A549 (cell line): Measurements from ENCODE around the gene ACVR1C. TPM values are rescaled to one million over a fixed set of nuclear protein-coding genes. Genes with fewer than 3 reads are reported as not detected.

Experiments used
- ATAC-seq, 2 experiments: fragments of 200-7000 bp in 1 of 2; fragments of >200 bp in 1 of 2; cut with Nextera tagmentation in 1 of 2; cut with Tn5 transposase in 1 of 2; 3 replicates each; pipeline versions ENCODE4 v1.8.0 to v1.9.1; 2018 to 2020; ENCODE audit warnings: mild to moderate bottlenecking in 1 of 2, moderate library complexity in 1 of 2
- CTCF ChIA-PET: fragments of 300-600 bp; sonication (Branson Sonifier 250); formaldehyde crosslinking; extraction: SDS; loops from one replicate; lab custom pipeline; 2021; ENCODE audit warnings: antibody characterized with exemption, inconsistent platforms; lab: Yijun Ruan, JAX
- POLR2A ChIA-PET: fragments of 350-600 bp; formaldehyde crosslinking; extraction: SDS; loops from one replicate; lab custom pipeline; 2021; ENCODE audit warnings: antibody characterized with exemption, inconsistent platforms; lab: Yijun Ruan, JAX
- DNase-seq, 2 experiments: peaks; one replicate each; pipeline versions ENCODE4 v3.0.0 to v3.0.0-alpha.2; 2011 to 2016; ENCODE audit warnings: low read depth in 1 of 2, low spot score in 1 of 2
- FAIRE-seq: peaks from 2 replicates; lab custom pipeline; 2011; peaks lifted over from hg19 to GRCh38; lab: Jason Lieb, UNC
- H3K27ac ChIP-seq, 2 experiments: fragments of >200 bp; sonication (Bioruptor Twin); formaldehyde crosslinking; 3 replicates each; pipeline ENCODE4 v1.5.1; 2016 to 2017
- H3K4me1 ChIP-seq: fragments of >200 bp; sonication (Bioruptor Twin); formaldehyde crosslinking; 3 replicates; pipeline ENCODE4 v1.6.1; 2016
- H3K4me2 ChIP-seq: fragments of >200 bp; sonication (Bioruptor Twin); formaldehyde crosslinking; 3 replicates; pipeline ENCODE4 v1.6.1; 2016
- H3K4me3 ChIP-seq: fragments of >200 bp; sonication (Bioruptor Twin); formaldehyde crosslinking; 3 replicates; pipeline ENCODE4 v1.5.1; 2016
- H3K9me3 ChIP-seq: fragments of >200 bp; sonication (Bioruptor Twin); formaldehyde crosslinking; 3 replicates; pipeline ENCODE4 v1.6.1; 2016
- BHLHE40 ChIP-seq: IDR thresholded peaks from 2 replicates; pipeline ENCODE4 v1.6.1; 2012; ENCODE audit warnings: low read depth, low read length, inconsistent platforms
- CBX8 ChIP-seq: fragments of 200-600 bp; sonication (generic); IDR thresholded peaks from 2 replicates; pipeline ENCODE4 v1.6.1; 2016
- CEBPB ChIP-seq, 2 experiments: fragments of >200 bp in 1 of 2; sonication (Bioruptor Twin) in 1 of 2; formaldehyde crosslinking in 1 of 2; IDR thresholded peaks; 2 replicates each; pipeline ENCODE4 v1.6.1; 2012 to 2016
- CHD2 ChIP-seq: fragments of 150-350 bp; IDR thresholded peaks from 2 replicates; pipeline ENCODE4 v1.6.1; 2014; ENCODE audit warnings: low read length; ENCODE audit not compliant: partially characterized antibody
- CHD4 ChIP-seq: fragments of 200-600 bp; sonication (generic); IDR thresholded peaks from 2 replicates; pipeline ENCODE4 v1.6.1; 2016; ENCODE audit warnings: antibody characterized with exemption, mild to moderate bottlenecking, borderline replicate concordance
- EHMT2 ChIP-seq: fragments of 200-600 bp; sonication (generic); IDR thresholded peaks from 2 replicates; pipeline ENCODE4 v1.6.1; 2016; ENCODE audit warnings: antibody characterized with exemption, low read depth, mild to moderate bottlenecking, moderate library complexity
- HDAC2 ChIP-seq: fragments of 200-600 bp; sonication (generic); IDR thresholded peaks from 2 replicates; pipeline ENCODE4 v1.6.1; 2016
- HEYL ChIP-seq: fragments of 250-450 bp; sonication (Bioruptor Pico); IDR thresholded peaks from 2 replicates; pipeline ENCODE4 v1.8.0; 2021; ENCODE audit warnings: mild to moderate bottlenecking, moderate library complexity
- JUN ChIP-seq, 2 experiments: fragments of >200 bp; sonication (Bioruptor Twin); formaldehyde crosslinking; IDR thresholded peaks; 2 replicates in 1 of 2; 3 replicates in 1 of 2; pipeline ENCODE4 v1.6.1; 2016 to 2017
- JUNB ChIP-seq: fragments of >200 bp; sonication (Bioruptor Twin); formaldehyde crosslinking; IDR thresholded peaks from 2 replicates; pipeline ENCODE4 v1.6.1; 2016
- KDM1A ChIP-seq: fragments of 200-600 bp; sonication (generic); IDR thresholded peaks from 2 replicates; pipeline ENCODE4 v1.6.1; 2016; ENCODE audit warnings: low read depth, mild to moderate bottlenecking
- KDM5A ChIP-seq: fragments of 200-600 bp; sonication (generic); IDR thresholded peaks from 2 replicates; pipeline ENCODE4 v1.6.1; 2016; ENCODE audit warnings: antibody characterized with exemption, mild to moderate bottlenecking
- RAD21 ChIP-seq, 2 experiments: fragments of >200 bp in 1 of 2; sonication (Bioruptor Twin) in 1 of 2; formaldehyde crosslinking in 1 of 2; IDR thresholded peaks in 1 of 2; conservative IDR thresholded peaks in 1 of 2; 2 replicates in 1 of 2; 3 replicates in 1 of 2; pipeline ENCODE4 v1.6.1; 2012 to 2018; ENCODE audit warnings: inconsistent platforms in 1 of 2
- RCOR1 ChIP-seq: fragments of 150-350 bp; IDR thresholded peaks from 2 replicates; pipeline ENCODE4 v1.6.1; 2014; ENCODE audit warnings: antibody characterized with exemption, low read length, low read depth
- SREBF2 ChIP-seq: fragments of 450-650 bp; IDR thresholded peaks from 2 replicates; pipeline ENCODE4 v1.6.1; 2014; ENCODE audit warnings: mild to moderate bottlenecking, moderate library complexity
- TFCP2L1 ChIP-seq: fragments of 250-450 bp; sonication (Bioruptor Pico); IDR thresholded peaks from 2 replicates; pipeline ENCODE4 v1.5.0; 2021; ENCODE audit warnings: mild to moderate bottlenecking
- ZC3H11A ChIP-seq: fragments of 450-650 bp; IDR thresholded peaks from 2 replicates; pipeline ENCODE4 v1.6.1; 2014; ENCODE audit warnings: antibody characterized with exemption, mild to moderate bottlenecking
- ZNF302 ChIP-seq: fragments of 250-450 bp; sonication (Bioruptor Pico); IDR thresholded peaks from 2 replicates; pipeline ENCODE4 v1.9.0; 2021; ENCODE audit warnings: inconsistent platforms, mild to moderate bottlenecking, moderate library complexity
- ZSCAN20 ChIP-seq: fragments of 250-450 bp; sonication (Bioruptor Pico); IDR thresholded peaks from 2 replicates; pipeline ENCODE4 v1.8.0; 2022; ENCODE audit warnings: mild to moderate bottlenecking, moderate library complexity
- WGBS: methylation state at CpG from one replicate; pipeline ENCODE4 v1.1.6; 2017; ENCODE audit errors: missing lambda C conversion rate; 5-methylcytosine and 5-hydroxymethylcytosine counted together
- polyA plus RNA-seq, 4 experiments: library from polyadenylated mRNA; depleted of rRNA in 3 of 4; stranded (reverse); fragments of >200 nt; fragmentation: RNase III in 1 of 4; extraction: RNeasy Plus Mini Kit Qiagen cat#74134 plus additional on column Dnase treatment in 1 of 4; gene quantifications; 2 replicates in 3 of 4; 3 replicates in 1 of 4; pipeline ENCODE4 v1.2.3, GENCODE V29; 2011 to 2017
- TF ChIP-seq, protein P1 (sequence below): fragments of 150-350 bp; IDR thresholded peaks from 2 replicates; pipeline ENCODE4 v1.6.1; 2014; ENCODE audit warnings: low read depth, mild to moderate bottlenecking, low read length
- TF ChIP-seq, protein P2 (sequence below): fragments of >200 bp; sonication (Bioruptor Twin); formaldehyde crosslinking; IDR thresholded peaks from 2 replicates; pipeline ENCODE4 v1.6.1; 2016
- TF ChIP-seq, protein P3 (sequence below): fragments of 450-650 bp; IDR thresholded peaks from 2 replicates; pipeline ENCODE4 v1.6.1; 2014; ENCODE audit warnings: antibody characterized with exemption
- TF ChIP-seq, protein P4 (sequence below): IDR thresholded peaks from 2 replicates; pipeline ENCODE4 v1.6.1; 2012; ENCODE audit warnings: low read depth, borderline replicate concordance
- TF ChIP-seq, protein P5 (sequence below): IDR thresholded peaks from 2 replicates; pipeline ENCODE4 v1.6.1; 2012
- TF ChIP-seq, protein P6 (sequence below): fragments of >200 bp; sonication (Bioruptor Twin); formaldehyde crosslinking; IDR thresholded peaks from 3 replicates; pipeline ENCODE4 v1.6.1; 2016
- TF ChIP-seq, protein P7 (sequence below): fragments of 200-600 bp; sonication (generic); IDR thresholded peaks from 2 replicates; pipeline ENCODE4 v1.6.1; 2016; ENCODE audit warnings: antibody characterized with exemption, mild to moderate bottlenecking, moderate library complexity

The ACVR1C gene
- polyA plus RNA-seq, 2 of the 4 experiments (the other 2 are of a cell fraction): 0.06 TPM; not detected in 1

DNA sequence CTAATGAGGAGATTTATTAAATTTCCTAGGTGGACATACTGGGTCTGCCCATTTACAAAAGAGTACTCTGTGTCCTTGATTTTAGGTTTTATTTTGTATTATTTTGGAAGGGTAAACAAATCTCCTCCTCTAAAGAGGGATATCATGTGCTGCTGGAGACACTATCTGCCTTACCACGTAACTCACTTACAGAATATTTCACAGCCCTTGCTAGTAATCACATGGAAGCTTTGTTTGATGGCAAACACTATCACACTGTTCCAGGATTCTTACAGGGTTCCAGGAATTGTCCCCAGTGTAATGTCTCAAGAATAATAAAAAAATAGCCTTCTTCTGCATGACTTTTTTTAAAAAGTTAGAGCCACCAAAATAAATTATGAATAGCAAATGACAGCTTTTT is 29.2 kb upstream of the ACVR1C start:
- CTCF ChIA-PET: interaction anchor here (1.2 kb wide), 1 partner anchor 9 kb away, joined by 3 read pairs; no protein-coding TSS in a partner anchor
- ATAC-seq: no peak
- H3K4me3 ChIP-seq: no peak overlapping the region
- no peak overlapping the region for H3K27ac ChIP-seq
- DNase-seq: no peak
- WGBS: 28% methylated on average over 1 of the region's 1 CpG
- H3K9me3 ChIP-seq: no peaks in the 10 kb centered on the region
- no peaks in the 10 kb centered on the region for H3K4me1 ChIP-seq
- no peak for FAIRE-seq
- POLR2A ChIA-PET: no interaction called here
- no peak for TF ChIP-seq JUN (IDR thresholded peaks at IDR 0.05)
- no peak for TF ChIP-seq ZNF302 (CRISPR knock-in tag)
- no peak for TF ChIP-seq RCOR1
- TF ChIP-seq CHD2: no peak
- TF ChIP-seq ZC3H11A: no peak
- no peak for TF ChIP-seq CBX8
- TF ChIP-seq ZSCAN20 (CRISPR knock-in tag): no peak
- TF ChIP-seq, protein P1, sequence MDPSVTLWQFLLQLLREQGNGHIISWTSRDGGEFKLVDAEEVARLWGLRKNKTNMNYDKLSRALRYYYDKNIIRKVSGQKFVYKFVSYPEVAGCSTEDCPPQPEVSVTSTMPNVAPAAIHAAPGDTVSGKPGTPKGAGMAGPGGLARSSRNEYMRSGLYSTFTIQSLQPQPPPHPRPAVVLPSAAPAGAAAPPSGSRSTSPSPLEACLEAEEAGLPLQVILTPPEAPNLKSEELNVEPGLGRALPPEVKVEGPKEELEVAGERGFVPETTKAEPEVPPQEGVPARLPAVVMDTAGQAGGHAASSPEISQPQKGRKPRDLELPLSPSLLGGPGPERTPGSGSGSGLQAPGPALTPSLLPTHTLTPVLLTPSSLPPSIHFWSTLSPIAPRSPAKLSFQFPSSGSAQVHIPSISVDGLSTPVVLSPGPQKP: no peak
- TF ChIP-seq, protein P2, sequence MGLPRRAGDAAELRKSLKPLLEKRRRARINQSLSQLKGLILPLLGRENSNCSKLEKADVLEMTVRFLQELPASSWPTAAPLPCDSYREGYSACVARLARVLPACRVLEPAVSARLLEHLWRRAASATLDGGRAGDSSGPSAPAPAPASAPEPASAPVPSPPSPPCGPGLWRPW: no peak
- H3K4me2 ChIP-seq: no peak overlapping the region

DNA sequence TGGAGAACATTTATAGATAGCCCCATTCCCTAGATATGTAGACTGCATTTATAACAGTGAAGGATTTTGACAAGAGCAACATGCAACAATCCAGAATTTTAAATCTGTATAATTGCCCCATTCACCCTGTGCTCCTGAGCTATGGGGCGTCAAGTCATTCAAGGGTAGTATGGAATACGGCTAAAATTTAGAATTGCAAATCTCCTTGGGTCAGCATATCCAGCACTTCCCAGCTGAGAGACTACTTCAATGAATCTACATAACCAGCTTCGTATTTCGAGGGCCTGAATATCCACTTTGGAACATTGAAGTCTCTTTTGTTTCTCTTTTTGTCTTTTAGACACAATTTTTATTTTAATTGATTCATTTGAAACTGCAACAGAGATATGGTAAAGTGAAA is 28.4 kb upstream of the ACVR1C start:
- WGBS: 37% methylated on average over 4 of the region's 4 CpGs
- H3K4me1 ChIP-seq: no peaks in the 10 kb centered on the region
- FAIRE-seq (no peak), DNase-seq (no peak), ATAC-seq (no peak)
- H3K4me2 ChIP-seq: no peak overlapping the region
- TF ChIP-seq, protein P3, sequence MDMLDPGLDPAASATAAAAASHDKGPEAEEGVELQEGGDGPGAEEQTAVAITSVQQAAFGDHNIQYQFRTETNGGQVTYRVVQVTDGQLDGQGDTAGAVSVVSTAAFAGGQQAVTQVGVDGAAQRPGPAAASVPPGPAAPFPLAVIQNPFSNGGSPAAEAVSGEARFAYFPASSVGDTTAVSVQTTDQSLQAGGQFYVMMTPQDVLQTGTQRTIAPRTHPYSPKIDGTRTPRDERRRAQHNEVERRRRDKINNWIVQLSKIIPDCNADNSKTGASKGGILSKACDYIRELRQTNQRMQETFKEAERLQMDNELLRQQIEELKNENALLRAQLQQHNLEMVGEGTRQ: no peak
- TF ChIP-seq TFCP2L1 (CRISPR knock-in tag) (no peak), KDM5A (no peak)
- POLR2A ChIA-PET: no interaction called here
- H3K4me3 ChIP-seq: no peak overlapping the region
- no peak overlapping the region for H3K27ac ChIP-seq
- H3K9me3 ChIP-seq: no peaks in the 10 kb centered on the region
- CTCF ChIA-PET: interaction anchor here (0.6 to 1.2 kb wide), 2 partner anchors 10 to 61 kb away, joined by 3 to 6 read pairs; no protein-coding TSS in a partner anchor

DNA sequence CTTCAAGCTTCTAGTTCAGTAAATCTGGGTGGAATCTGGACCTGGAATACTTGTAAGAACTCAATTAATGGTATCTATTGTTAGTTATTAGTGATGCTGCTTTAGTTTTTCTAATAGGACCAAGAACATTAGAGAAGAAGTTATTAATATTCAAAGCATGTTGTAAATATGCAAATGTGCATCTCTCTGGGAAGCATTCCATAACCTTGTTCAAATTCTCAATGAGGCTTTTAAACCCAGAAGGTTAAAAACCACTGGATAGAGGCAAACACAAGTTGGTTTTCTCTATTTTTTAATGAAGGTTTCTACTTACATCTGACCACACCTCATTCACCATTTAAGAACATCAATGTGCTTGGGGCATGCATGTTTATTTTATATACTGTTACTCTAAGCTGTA is 16.1 kb upstream of the ACVR1C start:
- CTCF ChIA-PET: no interaction called here
- no peaks in the 10 kb centered on the region for H3K9me3 ChIP-seq
- ATAC-seq: no peak
- TF ChIP-seq CHD4 (no peak), KDM1A (no peak), HDAC2 (no peak), HEYL (CRISPR knock-in tag) (no peak), JUNB (no peak), ZSCAN20 (CRISPR knock-in tag) (no peak), EHMT2 (no peak), SREBF2 (no peak), BHLHE40 (no peak), RAD21 (conservative IDR thresholded peaks at IDR 0.05 in 1 of 2, IDR thresholded peaks at IDR 0.05 in 1 of 2) (no peak), ZNF302 (CRISPR knock-in tag) (no peak), CEBPB (IDR thresholded peaks at IDR 0.05) (no peak), KDM5A (no peak)
- TF ChIP-seq, protein P4, sequence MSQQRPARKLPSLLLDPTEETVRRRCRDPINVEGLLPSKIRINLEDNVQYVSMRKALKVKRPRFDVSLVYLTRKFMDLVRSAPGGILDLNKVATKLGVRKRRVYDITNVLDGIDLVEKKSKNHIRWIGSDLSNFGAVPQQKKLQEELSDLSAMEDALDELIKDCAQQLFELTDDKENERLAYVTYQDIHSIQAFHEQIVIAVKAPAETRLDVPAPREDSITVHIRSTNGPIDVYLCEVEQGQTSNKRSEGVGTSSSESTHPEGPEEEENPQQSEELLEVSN: no peak
- TF ChIP-seq, protein P5, sequence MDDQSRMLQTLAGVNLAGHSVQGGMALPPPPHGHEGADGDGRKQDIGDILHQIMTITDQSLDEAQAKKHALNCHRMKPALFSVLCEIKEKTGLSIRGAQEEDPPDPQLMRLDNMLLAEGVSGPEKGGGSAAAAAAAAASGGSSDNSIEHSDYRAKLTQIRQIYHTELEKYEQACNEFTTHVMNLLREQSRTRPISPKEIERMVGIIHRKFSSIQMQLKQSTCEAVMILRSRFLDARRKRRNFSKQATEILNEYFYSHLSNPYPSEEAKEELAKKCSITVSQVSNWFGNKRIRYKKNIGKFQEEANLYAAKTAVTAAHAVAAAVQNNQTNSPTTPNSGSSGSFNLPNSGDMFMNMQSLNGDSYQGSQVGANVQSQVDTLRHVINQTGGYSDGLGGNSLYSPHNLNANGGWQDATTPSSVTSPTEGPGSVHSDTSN: no peak
- TF ChIP-seq, protein P6, sequence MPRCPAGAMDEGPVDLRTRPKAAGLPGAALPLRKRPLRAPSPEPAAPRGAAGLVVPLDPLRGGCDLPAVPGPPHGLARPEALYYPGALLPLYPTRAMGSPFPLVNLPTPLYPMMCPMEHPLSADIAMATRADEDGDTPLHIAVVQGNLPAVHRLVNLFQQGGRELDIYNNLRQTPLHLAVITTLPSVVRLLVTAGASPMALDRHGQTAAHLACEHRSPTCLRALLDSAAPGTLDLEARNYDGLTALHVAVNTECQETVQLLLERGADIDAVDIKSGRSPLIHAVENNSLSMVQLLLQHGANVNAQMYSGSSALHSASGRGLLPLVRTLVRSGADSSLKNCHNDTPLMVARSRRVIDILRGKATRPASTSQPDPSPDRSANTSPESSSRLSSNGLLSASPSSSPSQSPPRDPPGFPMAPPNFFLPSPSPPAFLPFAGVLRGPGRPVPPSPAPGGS: no peak
- TF ChIP-seq, protein P7, sequence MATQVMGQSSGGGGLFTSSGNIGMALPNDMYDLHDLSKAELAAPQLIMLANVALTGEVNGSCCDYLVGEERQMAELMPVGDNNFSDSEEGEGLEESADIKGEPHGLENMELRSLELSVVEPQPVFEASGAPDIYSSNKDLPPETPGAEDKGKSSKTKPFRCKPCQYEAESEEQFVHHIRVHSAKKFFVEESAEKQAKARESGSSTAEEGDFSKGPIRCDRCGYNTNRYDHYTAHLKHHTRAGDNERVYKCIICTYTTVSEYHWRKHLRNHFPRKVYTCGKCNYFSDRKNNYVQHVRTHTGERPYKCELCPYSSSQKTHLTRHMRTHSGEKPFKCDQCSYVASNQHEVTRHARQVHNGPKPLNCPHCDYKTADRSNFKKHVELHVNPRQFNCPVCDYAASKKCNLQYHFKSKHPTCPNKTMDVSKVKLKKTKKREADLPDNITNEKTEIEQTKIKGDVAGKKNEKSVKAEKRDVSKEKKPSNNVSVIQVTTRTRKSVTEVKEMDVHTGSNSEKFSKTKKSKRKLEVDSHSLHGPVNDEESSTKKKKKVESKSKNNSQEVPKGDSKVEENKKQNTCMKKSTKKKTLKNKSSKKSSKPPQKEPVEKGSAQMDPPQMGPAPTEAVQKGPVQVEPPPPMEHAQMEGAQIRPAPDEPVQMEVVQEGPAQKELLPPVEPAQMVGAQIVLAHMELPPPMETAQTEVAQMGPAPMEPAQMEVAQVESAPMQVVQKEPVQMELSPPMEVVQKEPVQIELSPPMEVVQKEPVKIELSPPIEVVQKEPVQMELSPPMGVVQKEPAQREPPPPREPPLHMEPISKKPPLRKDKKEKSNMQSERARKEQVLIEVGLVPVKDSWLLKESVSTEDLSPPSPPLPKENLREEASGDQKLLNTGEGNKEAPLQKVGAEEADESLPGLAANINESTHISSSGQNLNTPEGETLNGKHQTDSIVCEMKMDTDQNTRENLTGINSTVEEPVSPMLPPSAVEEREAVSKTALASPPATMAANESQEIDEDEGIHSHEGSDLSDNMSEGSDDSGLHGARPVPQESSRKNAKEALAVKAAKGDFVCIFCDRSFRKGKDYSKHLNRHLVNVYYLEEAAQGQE: no peak
- TF ChIP-seq, all 56 proteins: peak for 0
- DNase-seq (no peak), FAIRE-seq (no peak)
- Histone ChIP-seq H3K4me3 (no peak overlapping the region), H3K4me2 (no peak overlapping the region), H3K4me1 (no peaks in the 10 kb centered on the region), H3K27ac (no peak overlapping the region)
- POLR2A ChIA-PET: no interaction called here
